GM19239 (cell line): ENCODE measurements around the gene CHCHD10.
A peak's percentile ranks its signal among the peaks of the same experiment; 100 is the strongest.

ENCODE experiments used
- DNase-seq: peaks from one replicate; pipeline ENCODE4 v3.0.0; 2011; ENCODE audit warnings: low spot score; ENCODE audit not compliant: insufficient read length
- FAIRE-seq: peaks from 2 replicates; lab custom pipeline; 2011; peaks lifted over from hg19 to GRCh38; lab: Jason Lieb, UNC

Gene CHCHD10

GRCh38 chr22:23789121-23789520 is 21.3 kb upstream of the CHCHD10 start:
- no peak for FAIRE-seq
- no peak for DNase-seq

GRCh38 chr22:23787910-23788309 is 20.1 kb upstream of the CHCHD10 start:
- no peak for FAIRE-seq
- DNase-seq, result no peak

- DNase-seq (no peak), FAIRE-seq (peak; percentile 89)
Observed at GRCh38 chr22:23787600-23787896, 19.8 kb upstream of the CHCHD10 start.

GRCh38 chr22:23786752-23787599 is 19.2 kb upstream of the CHCHD10 start, which contains the start of gene SMARCB1:
Gene SMARCB1, plus strand, starts transcription at chr22:23786966. Its CDS starts 204 bp downstream, at chr22:23787170.
- FAIRE-seq, result peak; percentile 83
- peak; percentile 88 for DNase-seq

GRCh38 chr22:23786261-23786710 is 18.5 kb upstream of the CHCHD10 start:
- DNase-seq (no peak), FAIRE-seq (no peak)

- FAIRE-seq (no peak), DNase-seq (no peak)
Observed at GRCh38 chr22:23784215-23784732, 16.5 kb upstream of the CHCHD10 start.

GRCh38 chr22:23783265-23784150 is 15.7 kb upstream of the CHCHD10 start:
- FAIRE-seq, result no peak
- DNase-seq, result no peak

- no peak for DNase-seq
- FAIRE-seq, result no peak
Observed at GRCh38 chr22:23782703-23783102, 14.9 kb upstream of the CHCHD10 start.

GRCh38 chr22:23782252-23782651 is 14.5 kb upstream of the CHCHD10 start:
- FAIRE-seq (no peak), DNase-seq (no peak)

GRCh38 chr22:23781511-23782183 is 13.9 kb upstream of the CHCHD10 start:
- DNase-seq, result no peak
- no peak for FAIRE-seq

- FAIRE-seq, result no peak
- DNase-seq, result no peak
Observed at GRCh38 chr22:23781065-23781464, 13.3 kb upstream of the CHCHD10 start.

GRCh38 chr22:23780146-23780748 is 12.5 kb upstream of the CHCHD10 start:
- FAIRE-seq (no peak), DNase-seq (no peak)

GRCh38 chr22:23779731-23780130 is 12.0 kb upstream of the CHCHD10 start:
- no peak for FAIRE-seq
- DNase-seq, result no peak

- FAIRE-seq, result no peak
- no peak for DNase-seq
Observed at GRCh38 chr22:23779083-23779482, 11.3 kb upstream of the CHCHD10 start.

- no peak for FAIRE-seq
- DNase-seq, result no peak
Observed at GRCh38 chr22:23778577-23778900, 10.8 kb upstream of the CHCHD10 start.

- FAIRE-seq, result no peak
- no peak for DNase-seq
Observed at GRCh38 chr22:23777776-23778576, 10.2 kb upstream of the CHCHD10 start.

GRCh38 chr22:23775779-23776375 is 8.1 kb upstream of the CHCHD10 start:
- DNase-seq, result no peak
- FAIRE-seq, result no peak

GRCh38 chr22:23774922-23775436 is 7.2 kb upstream of the CHCHD10 start:
- no peak for DNase-seq
- no peak for FAIRE-seq
